ENCODE data around the gene ZNF484. TPM values are rescaled to one million over a fixed set of nuclear protein-coding genes. Genes with fewer than 3 reads are reported as not detected.

Gene ZNF484
- total RNA-seq, result 5.8 and 11.9 TPM in 2 replicates

GRCh38 chr9:92877531-92878430 lies at the start of gene ZNF484:
TSS of gene ZNF484 (minus strand) at chr9:92878038. CDS start at chr9:92875029, 3,009 bp downstream.

Other genes starting within 250 kb of the ZNF484 start
- gene IPPK, start 207.9 kb downstream of the ZNF484 start, total RNA-seq, result 31.6 and 33.9 TPM in 2 replicates
- 114 and 128 TPM in 2 replicates for gene BICD2, start 113.2 kb downstream of the ZNF484 start, total RNA-seq
- 1.2 and 2.6 TPM in 2 replicates for gene FGD3, start 69.5 kb upstream of the ZNF484 start, total RNA-seq
- 1.7 TPM in 1 of 2 replicates, not detected in the other for gene SUSD3, start 180.7 kb upstream of the ZNF484 start, total RNA-seq
- 81.7 and 88.9 TPM in 2 replicates for gene CARD19, start 218.2 kb upstream of the ZNF484 start, total RNA-seq

Measured in tracheal epithelial cell (primary cell).